Activated CD4-positive, alpha-beta T cell treated with anti-CD3 and anti-CD28 coated beads, Interleukin-2, amount 50 U/mL, for 24 hours (primary cell): Measurements from ENCODE around the gene ATP6V0B.

Experiments used
- DNase-seq, 2 donors: peaks; one replicate each; pipeline ENCODE4 v3.0.0-alpha.2; 2020; ENCODE audit warnings: low read depth in 1 of 2, low spot score in 1 of 2

The ATP6V0B gene

GRCh38 chr1:43999455-43999854 is 24.7 kb downstream of the ATP6V0B start:
- DNase-seq = no peak

- no peak for DNase-seq
Measured at GRCh38 chr1:44000122-44000665, 25.4 kb downstream of the ATP6V0B start.

- DNase-seq = no peak
Measured at GRCh38 chr1:44002165-44002564, 27.4 kb downstream of the ATP6V0B start.

- DNase-seq = no peak
Measured at GRCh38 chr1:44002606-44003157, 27.9 kb downstream of the ATP6V0B start.

- DNase-seq = no peak
Measured at GRCh38 chr1:44008259-44008658, 33.5 kb downstream of the ATP6V0B start.

GRCh38 chr1:44010935-44011471 is 36.2 kb downstream of the ATP6V0B start:
- DNase-seq = no peak

- no peak for DNase-seq
Measured at GRCh38 chr1:44012404-44012803, 37.6 kb downstream of the ATP6V0B start.

- no peak for DNase-seq
Measured at GRCh38 chr1:44012941-44013609, 38.3 kb downstream of the ATP6V0B start.

GRCh38 chr1:44013949-44014348 is 39.2 kb downstream of the ATP6V0B start:
- DNase-seq = no peak

GRCh38 chr1:44014365-44015104 is 39.8 kb downstream of the ATP6V0B start:
- no peak for DNase-seq

- no peak for DNase-seq
Measured at GRCh38 chr1:44015206-44015605, 40.4 kb downstream of the ATP6V0B start.

- DNase-seq = no peak
Measured at GRCh38 chr1:44016041-44016889, 41.5 kb downstream of the ATP6V0B start.

- DNase-seq = no peak
Measured at GRCh38 chr1:44016890-44017400, 42.2 kb downstream of the ATP6V0B start.

GRCh38 chr1:44019466-44019948 is 44.7 kb downstream of the ATP6V0B start:
- DNase-seq = no peak

- no peak for DNase-seq
Measured at GRCh38 chr1:44020464-44020863, 45.7 kb downstream of the ATP6V0B start.

- DNase-seq = no peak
Measured at GRCh38 chr1:44021156-44021555, 46.4 kb downstream of the ATP6V0B start.

GRCh38 chr1:44021581-44022321 is 47.0 kb downstream of the ATP6V0B start:
- no peak for DNase-seq

- no peak for DNase-seq
Measured at GRCh38 chr1:44024031-44024902, 49.5 kb downstream of the ATP6V0B start.
